Activated CD8-positive, alpha-beta memory T cell treated with anti-CD3 and anti-CD28 coated beads, Interleukin-2, amount 10 ng/mL, durations not matched to agents 7 days and 5 days (primary cell): Measurements from ENCODE around the gene NAPB. TPM values are rescaled to one million over a fixed set of nuclear protein-coding genes. Genes with fewer than 3 reads are reported as not detected.

ENCODE experiments used
- ATAC-seq: fragments of 150-1000 bp; cut with Tn5 transposase; one replicate; pipeline ENCODE4 v1.10.0; 2021; ENCODE audit warnings: moderate library complexity
- CTCF ChIA-PET: fragments of 350-600 bp; sonication (Branson Sonifier 250); formaldehyde crosslinking; loops from one replicate; lab custom pipeline; 2021; ENCODE audit warnings: antibody characterized with exemption; lab: Charles Lee
- DNase-seq: peaks from one replicate; pipeline ENCODE4 v3.0.0-alpha.2; 2020
- H3K27ac Mint-ChIP-seq: one replicate; pipeline ENCODE4 v1.8.0; 2021; ENCODE audit warnings: mild to moderate bottlenecking, mixed read lengths
- H3K27me3 Mint-ChIP-seq: one replicate; pipeline ENCODE4 v1.8.0; 2021; ENCODE audit warnings: mixed read lengths
- H3K36me3 Mint-ChIP-seq: one replicate; pipeline ENCODE4 v1.8.0; 2021; ENCODE audit warnings: mild to moderate bottlenecking, mixed read lengths
- H3K4me1 Mint-ChIP-seq: one replicate; pipeline ENCODE4 v1.8.0; 2021; ENCODE audit warnings: mixed read lengths
- H3K4me3 Mint-ChIP-seq: one replicate; pipeline ENCODE4 v1.8.0; 2021; ENCODE audit warnings: mild to moderate bottlenecking, moderate library complexity, mixed read lengths
- H3K9me3 Mint-ChIP-seq: one replicate; pipeline ENCODE4 v1.8.0; 2022; ENCODE audit warnings: low read depth, mixed read lengths
- total RNA-seq, 2 experiments: library from RNA; stranded (reverse); gene quantifications; one replicate each; pipeline ENCODE4 v1.2.3, GENCODE V29; 2021

The NAPB gene
- total RNA-seq, 2 experiments from 2014 or later: 17.5 to 23.1 TPM

GRCh38 chr20:23434521-23435313 is 13.4 kb upstream of the NAPB start:
- Mint-ChIP-seq H3K27ac (no peak overlapping the region), H3K9me3 (no peaks in the 10 kb centered on the region), H3K27me3 (no peaks in the 10 kb centered on the region), H3K36me3 (no peaks in the 10 kb centered on the region), H3K4me3 (no peak overlapping the region), H3K4me1 (no peaks in the 10 kb centered on the region)
- CTCF ChIA-PET: interaction anchor here (1.1 to 1.4 kb wide), 4 partner anchors 8 to 85 kb away, joined by 3 to 4 read pairs (median 3); no protein-coding TSS in a partner anchor
- peak; percentile 21 for DNase-seq
- no peak for ATAC-seq

GRCh38 chr20:23433628-23434027 is 12.3 kb upstream of the NAPB start:
- CTCF ChIA-PET: interaction anchor here (0.9 to 1.1 kb wide), 5 partner anchors 10 to 84 kb away, joined by 3 to 4 read pairs (median 3); no protein-coding TSS in a partner anchor
- no peak for ATAC-seq
- Mint-ChIP-seq H3K4me1 (no peaks in the 10 kb centered on the region), H3K27ac (no peak overlapping the region), H3K4me3 (no peak overlapping the region), H3K9me3 (no peaks in the 10 kb centered on the region), H3K36me3 (no peaks in the 10 kb centered on the region), H3K27me3 (no peaks in the 10 kb centered on the region)
- no peak for DNase-seq

GRCh38 chr20:23425129-23425528 is 3.8 kb upstream of the NAPB start:
- no peak overlapping the region for H3K27ac Mint-ChIP-seq
- no peaks in the 10 kb centered on the region for H3K36me3 Mint-ChIP-seq
- ATAC-seq (no peak), DNase-seq (no peak)
- CTCF ChIA-PET: no interaction called here
- H3K9me3 Mint-ChIP-seq: no peaks in the 10 kb centered on the region
- no peak overlapping the region for H3K4me3 Mint-ChIP-seq
- H3K27me3 Mint-ChIP-seq: peaks cover 10% of the 10 kb centered on the region
- H3K4me1 Mint-ChIP-seq: peaks cover 19% of the 10 kb centered on the region

- CTCF ChIA-PET: interaction anchor here (0.7 to 5.3 kb wide), 10 partner anchors 17 to 1374 kb away, joined by 3 to 47 read pairs (median 5); partner anchors contain the start of genes GZF1 and NXT1
- ATAC-seq: peak; percentile 28
- Mint-ChIP-seq H3K4me3 (peak overlapping the region; percentile 97), H3K4me1 (peaks cover 61% of the 10 kb centered on the region), H3K9me3 (no peaks in the 10 kb centered on the region), H3K27me3 (peaks cover 7% of the 10 kb centered on the region), H3K36me3 (peaks cover 10% of the 10 kb centered on the region), H3K27ac (peak overlapping the region; percentile 96)
- DNase-seq: peak; percentile 61
Observed at GRCh38 chr20:23419995-23420901, 1.0 kb downstream of the NAPB start.

GRCh38 chr20:23419657-23419994 is 1.7 kb downstream of the NAPB start:
- peaks cover 63% of the 10 kb centered on the region for H3K4me1 Mint-ChIP-seq
- peaks cover 10% of the 10 kb centered on the region for H3K36me3 Mint-ChIP-seq
- H3K27me3 Mint-ChIP-seq: peaks cover 1% of the 10 kb centered on the region
- H3K4me3 Mint-ChIP-seq: peak overlapping the region; percentile 97
- CTCF ChIA-PET: interaction anchor here (0.7 to 5.3 kb wide), 9 partner anchors 16 to 187 kb away, joined by 3 to 47 read pairs (median 6); partner anchors contain the start of genes GZF1 and NXT1
- peak overlapping the region; percentile 96 for H3K27ac Mint-ChIP-seq
- ATAC-seq: no peak
- no peak for DNase-seq
- no peaks in the 10 kb centered on the region for H3K9me3 Mint-ChIP-seq

- peak overlapping the region; percentile 86 for H3K27ac Mint-ChIP-seq
- no peaks in the 10 kb centered on the region for H3K9me3 Mint-ChIP-seq
- H3K36me3 Mint-ChIP-seq: peaks cover 13% of the 10 kb centered on the region
- DNase-seq (no peak), ATAC-seq (no peak)
- peaks cover 61% of the 10 kb centered on the region for H3K4me1 Mint-ChIP-seq
- no peaks in the 10 kb centered on the region for H3K27me3 Mint-ChIP-seq
- CTCF ChIA-PET: interaction anchor here (1.1 to 5.3 kb wide), 5 partner anchors 17 to 67 kb away, joined by 3 to 47 read pairs (median 18); partner anchors contain the start of gene NXT1
- H3K4me3 Mint-ChIP-seq: peak overlapping the region; percentile 59
Observed at GRCh38 chr20:23417861-23418260, 3.4 kb downstream of the NAPB start.

GRCh38 chr20:23415959-23416583 is 5.2 kb downstream of the NAPB start:
- Mint-ChIP-seq H3K4me3 (no peak overlapping the region), H3K36me3 (peaks cover 19% of the 10 kb centered on the region), H3K27me3 (no peaks in the 10 kb centered on the region), H3K27ac (peak overlapping the region; percentile 64), H3K4me1 (peaks cover 48% of the 10 kb centered on the region), H3K9me3 (no peaks in the 10 kb centered on the region)
- DNase-seq: peak; percentile 51
- ATAC-seq: peak; percentile 24
- CTCF ChIA-PET: interaction anchor here (1.0 to 3.7 kb wide), 3 partner anchors 15 to 75 kb away, joined by 3 to 18 read pairs (median 3); no protein-coding TSS in a partner anchor

GRCh38 chr20:23415555-23415954 is 5.7 kb downstream of the NAPB start:
- Mint-ChIP-seq H3K4me3 (no peak overlapping the region), H3K4me1 (peaks cover 48% of the 10 kb centered on the region), H3K27me3 (no peaks in the 10 kb centered on the region), H3K27ac (peak overlapping the region; percentile 64), H3K36me3 (peaks cover 19% of the 10 kb centered on the region), H3K9me3 (no peaks in the 10 kb centered on the region)
- CTCF ChIA-PET: interaction anchor here (1.0 to 3.7 kb wide), 2 partner anchors 15 to 54 kb away, joined by 3 to 18 read pairs; no protein-coding TSS in a partner anchor
- no peak for DNase-seq
- ATAC-seq: no peak

GRCh38 chr20:23414526-23415188 is 6.6 kb downstream of the NAPB start:
- H3K4me1 Mint-ChIP-seq: peaks cover 50% of the 10 kb centered on the region
- H3K9me3 Mint-ChIP-seq: no peaks in the 10 kb centered on the region
- CTCF ChIA-PET: interaction anchor here (3.7 kb wide), 1 partner anchor 14 kb away, joined by 18 read pairs; no protein-coding TSS in a partner anchor
- H3K27ac Mint-ChIP-seq: no peak overlapping the region
- no peak overlapping the region for H3K4me3 Mint-ChIP-seq
- DNase-seq (no peak), ATAC-seq (no peak)
- no peaks in the 10 kb centered on the region for H3K27me3 Mint-ChIP-seq
- peaks cover 16% of the 10 kb centered on the region for H3K36me3 Mint-ChIP-seq

GRCh38 chr20:23413862-23414422 is 7.3 kb downstream of the NAPB start:
- no peaks in the 10 kb centered on the region for H3K9me3 Mint-ChIP-seq
- DNase-seq (no peak), ATAC-seq (no peak)
- CTCF ChIA-PET: no interaction called here
- H3K27ac Mint-ChIP-seq: no peak overlapping the region
- H3K4me3 Mint-ChIP-seq: no peak overlapping the region
- no peaks in the 10 kb centered on the region for H3K27me3 Mint-ChIP-seq
- peaks cover 47% of the 10 kb centered on the region for H3K4me1 Mint-ChIP-seq
- H3K36me3 Mint-ChIP-seq: peaks cover 16% of the 10 kb centered on the region

- Mint-ChIP-seq H3K9me3 (no peaks in the 10 kb centered on the region), H3K4me3 (no peak overlapping the region), H3K27me3 (no peaks in the 10 kb centered on the region), H3K27ac (no peak overlapping the region), H3K4me1 (peaks cover 49% of the 10 kb centered on the region), H3K36me3 (peaks cover 16% of the 10 kb centered on the region)
- no peak for DNase-seq
- no peak for ATAC-seq
- CTCF ChIA-PET: interaction anchor here (1.9 kb wide), 1 partner anchor 10 kb away, joined by 5 read pairs; the partner anchor contains the start of gene NAPB
Observed at GRCh38 chr20:23412026-23412425, 9.3 kb downstream of the NAPB start.
